Liver (tissue), 9 donors: ENCODE measurements around the gene SIAH2. TPM values are rescaled to one million over a fixed set of nuclear protein-coding genes. Genes with fewer than 3 reads are reported as not detected.

ENCODE experiments used
- DNase-seq: peaks from one replicate; pipeline ENCODE4 v3.0.0-alpha.2; 2017; ENCODE audit warnings: low spot score
- H3K27ac ChIP-seq, 2 donors: one replicate each; pipeline ENCODE4 v1.7.0; 2013; ENCODE audit warnings: inconsistent platforms in 2 of 2, low read length in 2 of 2, control low read depth in 1 of 2, low read depth in 1 of 2, mild to moderate bottlenecking in 1 of 2
- H3K27me3 ChIP-seq, 4 donors: one replicate each; pipeline versions ENCODE4 v1.6.1 to v1.7.0; 2013; ENCODE audit warnings: low read length in 3 of 4, inconsistent platforms in 1 of 4, mild to moderate bottlenecking in 1 of 4, moderate library complexity in 1 of 4; ENCODE audit not compliant: control insufficient read depth in 4 of 4, insufficient read depth in 4 of 4
- H3K36me3 ChIP-seq, 4 donors: one replicate each; pipeline versions ENCODE4 v1.6.1 to v1.7.0; 2013; ENCODE audit warnings: low read length in 3 of 4, mild to moderate bottlenecking in 3 of 4, low read depth in 1 of 4, moderate library complexity in 1 of 4; ENCODE audit not compliant: control insufficient read depth in 4 of 4, insufficient read depth in 3 of 4
- H3K4me1 ChIP-seq, 4 donors: one replicate each; pipeline versions ENCODE4 v1.6.1 to v1.7.0; 2013; ENCODE audit warnings: low read length in 3 of 4, mild to moderate bottlenecking in 3 of 4, moderate library complexity in 1 of 4; ENCODE audit not compliant: control insufficient read depth in 4 of 4, insufficient read depth in 4 of 4
- H3K4me3 ChIP-seq, 3 donors: one replicate each; pipeline versions ENCODE4 v1.6.1 to v1.7.0; 2013; ENCODE audit warnings: low read length in 3 of 3, control low read depth in 1 of 3, low read depth in 1 of 3, mild to moderate bottlenecking in 1 of 3
- H3K9ac ChIP-seq, 2 donors: one replicate each; pipeline ENCODE4 v1.7.0; 2013; ENCODE audit warnings: low read length in 2 of 2, mild to moderate bottlenecking in 2 of 2, moderate library complexity in 2 of 2, control low read depth in 1 of 2, low read depth in 1 of 2
- H3K9me3 ChIP-seq, 4 donors: one replicate each; pipeline versions ENCODE4 v1.6.1 to v1.7.0; 2013; ENCODE audit warnings: low read length in 3 of 4; ENCODE audit not compliant: control insufficient read depth in 4 of 4
- ATF3 ChIP-seq: IDR thresholded peaks from 2 replicates; pipeline ENCODE4 v1.6.1; 2016; ENCODE audit warnings: antibody characterized with exemption
- CTCF ChIP-seq: fragments of 150-350 bp; IDR thresholded peaks from 2 replicates; pipeline ENCODE4 v1.5.1; 2017; ENCODE audit warnings: improper control_type of control experiment, low read depth, low read length; ENCODE audit not compliant: missing input control
- EGR1 ChIP-seq, 2 donors: IDR thresholded peaks; 2 replicates each; pipeline ENCODE4 v1.6.1; 2016 to 2018; ENCODE audit warnings: antibody characterized with exemption in 2 of 2, low read depth in 2 of 2
- FOXA2 ChIP-seq: IDR thresholded peaks from 2 replicates; pipeline ENCODE4 v1.6.1; 2016; ENCODE audit warnings: antibody characterized with exemption
- GABPA ChIP-seq, 2 donors: IDR thresholded peaks in 1 of 2; conservative IDR thresholded peaks in 1 of 2; 2 replicates each; pipeline ENCODE4 v1.6.1; 2016; ENCODE audit warnings: antibody characterized with exemption in 2 of 2, mild to moderate bottlenecking in 1 of 2, moderate library complexity in 1 of 2
- HNF4A ChIP-seq, 2 donors: conservative IDR thresholded peaks; 2 replicates each; pipeline ENCODE4 v1.6.1; 2016; ENCODE audit warnings: antibody characterized with exemption in 2 of 2, mild to moderate bottlenecking in 2 of 2
- HNF4G ChIP-seq: IDR thresholded peaks from 2 replicates; pipeline ENCODE4 v1.6.1; 2016; ENCODE audit warnings: antibody characterized with exemption
- JUND ChIP-seq, 2 donors: IDR thresholded peaks; 2 replicates each; pipeline ENCODE4 v1.6.1; 2016; ENCODE audit warnings: antibody characterized with exemption in 2 of 2
- NR2F2 ChIP-seq: IDR thresholded peaks from 2 replicates; pipeline ENCODE4 v1.6.1; 2016; ENCODE audit warnings: antibody characterized with exemption
- RAD21 ChIP-seq, 2 donors: IDR thresholded peaks; 2 replicates each; pipeline ENCODE4 v1.6.1; 2016; ENCODE audit warnings: antibody characterized with exemption in 2 of 2, mild to moderate bottlenecking in 2 of 2
- REST ChIP-seq: IDR thresholded peaks from 2 replicates; pipeline ENCODE4 v1.6.1; 2016; ENCODE audit warnings: antibody characterized with exemption, mild to moderate bottlenecking
- RXRA ChIP-seq, 2 donors: IDR thresholded peaks; 2 replicates each; pipeline ENCODE4 v1.6.1; 2017 to 2018; ENCODE audit warnings: antibody characterized with exemption in 2 of 2, mild to moderate bottlenecking in 1 of 2
- SP1 ChIP-seq: IDR thresholded peaks from 2 replicates; pipeline ENCODE4 v1.6.1; 2018; ENCODE audit warnings: antibody characterized with exemption, mild to moderate bottlenecking
- TAF1 ChIP-seq: conservative IDR thresholded peaks from 2 replicates; pipeline ENCODE4 v1.6.1; 2016; ENCODE audit warnings: antibody characterized with exemption, mild to moderate bottlenecking
- YY1 ChIP-seq: IDR thresholded peaks from 2 replicates; pipeline ENCODE4 v1.6.1; 2016; ENCODE audit warnings: antibody characterized with exemption, mild to moderate bottlenecking
- WGBS: extraction: QIAGEN DNeasy Blood & Tissue Kit; methylation state at CpG from one replicate; pipeline ENCODE4 v1.1.7; 2013; 5-methylcytosine and 5-hydroxymethylcytosine counted together
- polyA plus RNA-seq, 2 donors: library from polyadenylated mRNA; stranded (reverse) in 1 of 2; unstranded in 1 of 2; fragments of 200-250 nt in 1 of 2; fragments of >200 nt in 1 of 2; fragmentation: Nextera tagmentation in 1 of 2; extraction: Ambion mirVana in 1 of 2; gene quantifications; one replicate each; pipeline versions ENCODE4 v1.2.1 to v1.2.3, GENCODE V29; 2013 to 2015
- total RNA-seq, 2 donors: library from RNA; depleted of rRNA; stranded (reverse); fragments of >200 nt; gene quantifications; one replicate each; pipeline ENCODE4 v1.2.3, GENCODE V29; 2014
- TF ChIP-seq, protein P1 (sequence below): IDR thresholded peaks from 2 replicates; pipeline ENCODE4 v1.6.1; 2016; ENCODE audit warnings: antibody characterized with exemption
- TF ChIP-seq, protein P2 (sequence below): IDR thresholded peaks from 2 replicates; pipeline ENCODE4 v1.6.1; 2016; ENCODE audit warnings: antibody characterized with exemption
- donor health status: healthy.
- donor health status: healthy.
- donor health status: healthy.
- donor health status: healthy.
- donor health status: healthy.

SIAH2 gene
- total and polyA plus RNA-seq, 4 donors: 12.1 to 104 (median 20.3) TPM

DNA sequence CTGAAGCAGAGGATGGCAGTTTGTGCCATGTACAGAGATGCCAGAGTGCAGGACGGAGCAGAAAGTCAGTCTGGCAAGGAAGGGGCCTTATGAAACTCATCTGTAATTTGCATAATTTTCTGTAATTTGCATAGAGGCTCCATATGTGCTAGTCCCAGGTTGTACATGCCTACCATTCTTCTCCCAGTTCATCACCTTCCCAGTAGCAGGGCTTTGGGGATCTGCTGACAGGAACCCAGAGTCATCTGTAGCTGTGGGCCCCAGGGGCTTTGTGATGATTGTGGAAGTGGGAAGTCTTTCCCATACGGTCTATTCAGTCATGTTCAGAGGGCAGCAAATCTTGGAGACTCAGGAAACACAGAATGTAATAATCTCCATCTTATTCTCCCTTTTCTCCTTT lies 42.4 kb upstream of the SIAH2 start:
- 84% methylated on average over 2 of the region's 2 CpGs for WGBS

GRCh38 chr3:150803440-150803985 lies 40.5 kb upstream of the SIAH2 start:
- H3K4me3 ChIP-seq: no peak overlapping the region
- no peaks in the 10 kb centered on the region for H3K9me3 ChIP-seq
- H3K4me1 ChIP-seq: no peaks in the 10 kb centered on the region
- no peak for DNase-seq
- no peaks in the 10 kb centered on the region for H3K27me3 ChIP-seq
- no peak overlapping the region for H3K9ac ChIP-seq
- no peak overlapping the region for H3K27ac ChIP-seq
- no peaks in the 10 kb centered on the region for H3K36me3 ChIP-seq
- 91% methylated on average over 9 of the region's 9 CpGs for WGBS
- TF ChIP-seq JUND (IDR thresholded peaks at IDR 0.05) (no peak), NR2F2 (no peak), HNF4A (conservative IDR thresholded peaks at IDR 0.05) (no peak), ATF3 (no peak), FOXA2 (no peak), YY1 (no peak), RAD21 (IDR thresholded peaks at IDR 0.05) (no peak), REST (no peak), TAF1 (no peak), GABPA (IDR thresholded peaks at IDR 0.05 in 1 of 2, conservative IDR thresholded peaks at IDR 0.05 in 1 of 2) (no peak)
- TF ChIP-seq, protein P1, sequence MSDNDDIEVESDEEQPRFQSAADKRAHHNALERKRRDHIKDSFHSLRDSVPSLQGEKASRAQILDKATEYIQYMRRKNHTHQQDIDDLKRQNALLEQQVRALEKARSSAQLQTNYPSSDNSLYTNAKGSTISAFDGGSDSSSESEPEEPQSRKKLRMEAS: no peak

More for the DNA sequence above, 42.4 kb upstream of the SIAH2 start:
- no peak overlapping the region for H3K27ac ChIP-seq
- no peaks in the 10 kb centered on the region for H3K27me3 ChIP-seq
- no peaks in the 10 kb centered on the region for H3K4me1 ChIP-seq
- H3K9ac ChIP-seq: no peak overlapping the region
- no peak overlapping the region for H3K4me3 ChIP-seq
- no peaks in the 10 kb centered on the region for H3K9me3 ChIP-seq
- DNase-seq: no peak
- no peak for TF ChIP-seq HNF4A (conservative IDR thresholded peaks at IDR 0.05)
- TF ChIP-seq EGR1 (IDR thresholded peaks at IDR 0.05; ENCODE audit: low read depth in 2 of 2): no peak
- TF ChIP-seq, protein P2, sequence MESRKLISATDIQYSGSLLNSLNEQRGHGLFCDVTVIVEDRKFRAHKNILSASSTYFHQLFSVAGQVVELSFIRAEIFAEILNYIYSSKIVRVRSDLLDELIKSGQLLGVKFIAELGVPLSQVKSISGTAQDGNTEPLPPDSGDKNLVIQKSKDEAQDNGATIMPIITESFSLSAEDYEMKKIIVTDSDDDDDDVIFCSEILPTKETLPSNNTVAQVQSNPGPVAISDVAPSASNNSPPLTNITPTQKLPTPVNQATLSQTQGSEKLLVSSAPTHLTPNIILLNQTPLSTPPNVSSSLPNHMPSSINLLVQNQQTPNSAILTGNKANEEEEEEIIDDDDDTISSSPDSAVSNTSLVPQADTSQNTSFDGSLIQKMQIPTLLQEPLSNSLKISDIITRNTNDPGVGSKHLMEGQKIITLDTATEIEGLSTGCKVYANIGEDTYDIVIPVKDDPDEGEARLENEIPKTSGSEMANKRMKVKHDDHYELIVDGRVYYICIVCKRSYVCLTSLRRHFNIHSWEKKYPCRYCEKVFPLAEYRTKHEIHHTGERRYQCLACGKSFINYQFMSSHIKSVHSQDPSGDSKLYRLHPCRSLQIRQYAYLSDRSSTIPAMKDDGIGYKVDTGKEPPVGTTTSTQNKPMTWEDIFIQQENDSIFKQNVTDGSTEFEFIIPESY: no peak
- TF ChIP-seq, protein P1: no peak
- TF ChIP-seq HNF4G: no peak
- TF ChIP-seq RXRA (IDR thresholded peaks at IDR 0.05): no peak
- TF ChIP-seq SP1: no peak
- no peak for TF ChIP-seq FOXA2
- no peak for TF ChIP-seq GABPA (IDR thresholded peaks at IDR 0.05 in 1 of 2, conservative IDR thresholded peaks at IDR 0.05 in 1 of 2)
- no peak for TF ChIP-seq ATF3
- no peak for TF ChIP-seq RAD21 (IDR thresholded peaks at IDR 0.05)
- TF ChIP-seq TAF1: no peak
- TF ChIP-seq CTCF: no peak
- no peak for TF ChIP-seq YY1
- no peaks in the 10 kb centered on the region for H3K36me3 ChIP-seq
